Measurements from ENCODE around the gene ANKRD36C. TPM values are rescaled to one million over a fixed set of nuclear protein-coding genes. Genes with fewer than 3 reads are reported as not detected.
"Not testable (repeated sequence)": the region's sequence is repeated elsewhere in the genome, so short reads cannot be mapped to it uniquely, and the experiment has no call there.

Gene ANKRD36C
- 37.6 TPM for total RNA-seq (ENCODE audit: unreplicated experiment)
- long read RNA-seq, partial matches to known transcripts, result 1 of 5 reads
- long read RNA-seq, other reads (novel, unspliced or antisense), result 3 of 5 reads

GRCh38 chr2:95991351-95992094, at the start of gene ANKRD36C:
Gene ANKRD36C, minus strand, starts transcription at chr2:95991824. Its CDS starts 116 bp downstream, at chr2:95991708.
- peak within 1 kb of the TSS; percentile 97 for H3K4me3 Mint-ChIP-seq (ENCODE audit: unreplicated experiment)
- not testable (repeated sequence) for H3K27ac Mint-ChIP-seq (ENCODE audit: unreplicated experiment); H3K9me3 Mint-ChIP-seq (ENCODE audit: unreplicated experiment); H3K36me3 Mint-ChIP-seq (ENCODE audit: low read depth, unreplicated experiment); H3K27me3 Mint-ChIP-seq (ENCODE audit: unreplicated experiment); H3K4me1 Mint-ChIP-seq (ENCODE audit: unreplicated experiment)
- DNase-seq (ENCODE audit: low spot score), result peak; percentile 11

- H3K27ac Mint-ChIP-seq (ENCODE audit: unreplicated experiment); H3K9me3 Mint-ChIP-seq (ENCODE audit: unreplicated experiment); DNase-seq (ENCODE audit: low spot score); H3K36me3 Mint-ChIP-seq (ENCODE audit: low read depth, unreplicated experiment); H3K27me3 Mint-ChIP-seq (ENCODE audit: unreplicated experiment); H3K4me3 Mint-ChIP-seq (ENCODE audit: unreplicated experiment); H3K4me1 Mint-ChIP-seq (ENCODE audit: unreplicated experiment): not testable (repeated sequence)
Observed at GRCh38 chr2:96035554-96035953, 43.9 kb upstream of the ANKRD36C start.

GRCh38 chr2:96034792-96035191, 43.2 kb upstream of the ANKRD36C start, which contains the start of gene GPAT2:
Gene GPAT2, minus strand, starts transcription at chr2:96034916. Its CDS starts 2,557 bp downstream, at chr2:96032359.
- not testable (repeated sequence) for DNase-seq (ENCODE audit: low spot score); H3K36me3 Mint-ChIP-seq (ENCODE audit: low read depth, unreplicated experiment); H3K4me1 Mint-ChIP-seq (ENCODE audit: unreplicated experiment); H3K27ac Mint-ChIP-seq (ENCODE audit: unreplicated experiment); H3K27me3 Mint-ChIP-seq (ENCODE audit: unreplicated experiment); H3K9me3 Mint-ChIP-seq (ENCODE audit: unreplicated experiment); H3K4me3 Mint-ChIP-seq (ENCODE audit: unreplicated experiment)

GRCh38 chr2:96033997-96034396, 42.4 kb upstream of the ANKRD36C start:
- H3K36me3 Mint-ChIP-seq (ENCODE audit: low read depth, unreplicated experiment), result not testable (repeated sequence)

GRCh38 chr2:96027725-96028325, 36.2 kb upstream of the ANKRD36C start:
- not testable (repeated sequence) for H3K27ac Mint-ChIP-seq (ENCODE audit: unreplicated experiment)

More at GRCh38 chr2:96033997-96034396, 42.4 kb upstream of the ANKRD36C start:
- not testable (repeated sequence) for H3K27me3 Mint-ChIP-seq (ENCODE audit: unreplicated experiment); H3K4me3 Mint-ChIP-seq (ENCODE audit: unreplicated experiment); H3K27ac Mint-ChIP-seq (ENCODE audit: unreplicated experiment); H3K4me1 Mint-ChIP-seq (ENCODE audit: unreplicated experiment); H3K9me3 Mint-ChIP-seq (ENCODE audit: unreplicated experiment); DNase-seq (ENCODE audit: low spot score)

GRCh38 chr2:96025755-96026154, 34.1 kb upstream of the ANKRD36C start:
- H3K27ac Mint-ChIP-seq (ENCODE audit: unreplicated experiment); DNase-seq (ENCODE audit: low spot score); H3K27me3 Mint-ChIP-seq (ENCODE audit: unreplicated experiment); H3K4me3 Mint-ChIP-seq (ENCODE audit: unreplicated experiment); H3K9me3 Mint-ChIP-seq (ENCODE audit: unreplicated experiment); H3K4me1 Mint-ChIP-seq (ENCODE audit: unreplicated experiment); H3K36me3 Mint-ChIP-seq (ENCODE audit: low read depth, unreplicated experiment): not testable (repeated sequence)

More at GRCh38 chr2:96027725-96028325, 36.2 kb upstream of the ANKRD36C start:
- H3K4me1 Mint-ChIP-seq (ENCODE audit: unreplicated experiment); H3K36me3 Mint-ChIP-seq (ENCODE audit: low read depth, unreplicated experiment); H3K4me3 Mint-ChIP-seq (ENCODE audit: unreplicated experiment); H3K27me3 Mint-ChIP-seq (ENCODE audit: unreplicated experiment); H3K9me3 Mint-ChIP-seq (ENCODE audit: unreplicated experiment); DNase-seq (ENCODE audit: low spot score): not testable (repeated sequence)

GRCh38 chr2:96025194-96025492, 33.5 kb upstream of the ANKRD36C start:
- Mint-ChIP-seq H3K4me3 (ENCODE audit: unreplicated experiment) (no peak overlapping the region), H3K27ac (ENCODE audit: unreplicated experiment) (no peak overlapping the region), H3K4me1 (ENCODE audit: unreplicated experiment) (no peaks in the 10 kb centered on the region), H3K27me3 (ENCODE audit: unreplicated experiment) (peaks cover 4% of the 10 kb centered on the region), H3K9me3 (ENCODE audit: unreplicated experiment) (no peaks in the 10 kb centered on the region), H3K36me3 (ENCODE audit: low read depth, unreplicated experiment) (no peaks in the 10 kb centered on the region)
- DNase-seq (ENCODE audit: low spot score), result no peak
- no peak for TF ChIP-seq CTCF (IDR thresholded peaks at IDR 0.05; ENCODE audit: unreplicated experiment)
